ENCODE data around the gene CD55. TPM values are rescaled to one million over a fixed set of nuclear protein-coding genes. Genes with fewer than 3 reads are reported as not detected.

The CD55 gene
- total RNA-seq, 1 donor from 2014 or later: 73.1 TPM

DNA sequence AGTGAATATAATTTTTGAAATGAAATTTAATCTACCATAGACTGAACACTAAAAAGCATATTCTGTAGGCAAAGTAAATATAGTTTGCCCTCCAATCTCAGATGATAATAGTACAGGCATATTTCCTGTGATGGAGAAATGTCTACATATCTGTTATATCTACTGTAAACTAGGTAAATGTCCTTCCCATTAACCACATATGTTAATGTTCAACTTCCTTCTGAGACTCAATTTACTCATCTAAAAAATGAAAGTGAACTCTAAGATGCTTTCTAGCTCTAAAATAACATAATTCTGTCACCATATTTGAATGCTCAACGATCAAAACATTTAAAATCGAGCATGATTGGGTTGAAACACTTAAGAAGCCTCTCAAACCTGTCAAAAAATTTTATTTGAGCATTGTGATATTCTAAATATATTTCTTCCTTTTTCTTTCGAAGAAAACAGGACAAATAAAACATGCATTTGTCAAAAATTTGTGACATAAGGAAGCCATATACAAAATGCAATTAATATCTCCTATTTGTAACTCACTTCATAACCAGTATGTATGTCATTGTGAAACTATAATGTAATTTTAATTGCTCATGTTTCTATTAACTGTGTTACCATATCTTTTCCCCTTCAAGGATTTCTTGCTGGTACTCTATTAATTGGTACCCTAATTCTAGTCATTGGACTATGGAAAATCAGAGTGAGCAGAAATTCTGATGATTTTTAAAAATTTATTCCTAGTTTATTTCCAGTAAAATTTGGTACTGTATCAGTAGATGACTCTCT lies 34.2 kb downstream of the CD55 start:
- Histone ChIP-seq H3K9me3 (no peaks in the 10 kb centered on the region), H3K4me3 (no peak overlapping the region), H3K27ac (no peak overlapping the region), H3K36me3 (peaks cover 0 to 6% of the 10 kb centered on the region in 2 donors), H3K27me3 (no peaks in the 10 kb centered on the region), H3K4me1 (no peaks in the 10 kb centered on the region)
- TF ChIP-seq, protein P1, sequence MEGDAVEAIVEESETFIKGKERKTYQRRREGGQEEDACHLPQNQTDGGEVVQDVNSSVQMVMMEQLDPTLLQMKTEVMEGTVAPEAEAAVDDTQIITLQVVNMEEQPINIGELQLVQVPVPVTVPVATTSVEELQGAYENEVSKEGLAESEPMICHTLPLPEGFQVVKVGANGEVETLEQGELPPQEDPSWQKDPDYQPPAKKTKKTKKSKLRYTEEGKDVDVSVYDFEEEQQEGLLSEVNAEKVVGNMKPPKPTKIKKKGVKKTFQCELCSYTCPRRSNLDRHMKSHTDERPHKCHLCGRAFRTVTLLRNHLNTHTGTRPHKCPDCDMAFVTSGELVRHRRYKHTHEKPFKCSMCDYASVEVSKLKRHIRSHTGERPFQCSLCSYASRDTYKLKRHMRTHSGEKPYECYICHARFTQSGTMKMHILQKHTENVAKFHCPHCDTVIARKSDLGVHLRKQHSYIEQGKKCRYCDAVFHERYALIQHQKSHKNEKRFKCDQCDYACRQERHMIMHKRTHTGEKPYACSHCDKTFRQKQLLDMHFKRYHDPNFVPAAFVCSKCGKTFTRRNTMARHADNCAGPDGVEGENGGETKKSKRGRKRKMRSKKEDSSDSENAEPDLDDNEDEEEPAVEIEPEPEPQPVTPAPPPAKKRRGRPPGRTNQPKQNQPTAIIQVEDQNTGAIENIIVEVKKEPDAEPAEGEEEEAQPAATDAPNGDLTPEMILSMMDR (IDR thresholded peaks at IDR 0.05): no peak
- DNase-seq (ENCODE audit: low spot score in 2 of 2): no peak
- intact Hi-C loops (cut with DNase I): no loop called here

- intact Hi-C loops (cut with DNase I): no loop called here
- H3K27me3 ChIP-seq: no peaks in the 10 kb centered on the region
- H3K27ac ChIP-seq: no peak overlapping the region
- no peaks in the 10 kb centered on the region for H3K4me1 ChIP-seq
- no peak overlapping the region for H3K4me3 ChIP-seq
- TF ChIP-seq, protein P1 (IDR thresholded peaks at IDR 0.05): no peak
- DNase-seq (ENCODE audit: low spot score in 2 of 2): no peak
- no peaks in the 10 kb centered on the region for H3K9me3 ChIP-seq
- peaks cover 0 to 23% of the 10 kb centered on the region in 2 donors for H3K36me3 ChIP-seq
Measured at GRCh38 chr1:207361029-207361428, 39.6 kb downstream of the CD55 start.

GRCh38 chr1:207361889-207362288 lies 40.4 kb downstream of the CD55 start:
- no peak for DNase-seq (ENCODE audit: low spot score in 2 of 2)
- Histone ChIP-seq H3K27me3 (no peaks in the 10 kb centered on the region), H3K27ac (no peak overlapping the region), H3K4me3 (no peak overlapping the region), H3K4me1 (no peaks in the 10 kb centered on the region), H3K9me3 (no peaks in the 10 kb centered on the region), H3K36me3 (peaks cover 0 to 27% of the 10 kb centered on the region in 2 donors)
- intact Hi-C loops (cut with DNase I): no loop called here
- TF ChIP-seq, protein P1 (IDR thresholded peaks at IDR 0.05): no peak

DNA sequence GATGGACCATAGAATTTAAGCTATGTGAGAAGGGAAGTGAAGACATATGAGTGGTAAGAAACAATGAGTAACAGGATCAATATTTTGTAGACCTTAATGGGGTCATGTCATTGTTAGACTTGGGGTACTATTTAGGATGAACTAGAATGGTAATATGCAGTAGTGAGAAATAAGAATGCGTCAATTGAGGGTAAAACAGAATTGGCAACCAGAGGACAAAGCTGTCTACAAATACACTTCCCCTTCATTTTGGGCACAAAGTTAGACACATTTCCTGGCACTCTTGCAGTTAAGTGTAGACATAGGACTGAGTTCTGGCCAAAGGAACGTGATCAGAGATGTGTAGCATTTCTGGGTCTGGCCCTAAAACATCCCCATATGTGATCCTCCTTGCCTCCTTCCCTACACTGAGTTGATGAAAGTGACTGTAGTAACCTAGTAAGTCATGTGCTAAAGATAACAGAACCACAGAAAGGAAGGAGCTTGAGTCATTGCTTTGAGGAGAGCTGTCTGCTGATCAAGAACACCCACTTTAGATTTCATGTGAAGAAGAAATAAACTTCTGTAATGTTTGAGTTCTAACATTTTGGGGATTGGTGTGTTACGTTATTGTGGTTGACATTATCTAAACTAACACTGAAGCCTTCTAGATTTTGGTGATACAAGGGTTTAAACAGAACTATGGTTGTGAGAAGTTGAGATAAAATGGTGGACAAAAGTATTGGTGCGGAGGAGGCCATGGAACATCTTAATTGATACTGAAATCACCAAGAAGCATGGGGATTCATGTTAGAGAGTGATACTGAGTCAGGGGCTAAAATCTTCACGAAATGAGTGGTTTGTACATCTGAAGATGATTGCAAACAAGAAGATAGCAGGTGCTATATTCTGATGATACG lies 41.7 kb downstream of the CD55 start:
- no peak overlapping the region for H3K27ac ChIP-seq
- TF ChIP-seq, protein P1 (IDR thresholded peaks at IDR 0.05): no peak
- no peaks in the 10 kb centered on the region for H3K9me3 ChIP-seq
- H3K4me3 ChIP-seq: no peak overlapping the region
- no peaks in the 10 kb centered on the region for H3K4me1 ChIP-seq
- DNase-seq (ENCODE audit: low spot score in 2 of 2): no peak
- no peaks in the 10 kb centered on the region for H3K27me3 ChIP-seq
- intact Hi-C loops (cut with DNase I): no loop called here
- H3K36me3 ChIP-seq: peaks cover 0 to 27% of the 10 kb centered on the region in 2 donors

DNA sequence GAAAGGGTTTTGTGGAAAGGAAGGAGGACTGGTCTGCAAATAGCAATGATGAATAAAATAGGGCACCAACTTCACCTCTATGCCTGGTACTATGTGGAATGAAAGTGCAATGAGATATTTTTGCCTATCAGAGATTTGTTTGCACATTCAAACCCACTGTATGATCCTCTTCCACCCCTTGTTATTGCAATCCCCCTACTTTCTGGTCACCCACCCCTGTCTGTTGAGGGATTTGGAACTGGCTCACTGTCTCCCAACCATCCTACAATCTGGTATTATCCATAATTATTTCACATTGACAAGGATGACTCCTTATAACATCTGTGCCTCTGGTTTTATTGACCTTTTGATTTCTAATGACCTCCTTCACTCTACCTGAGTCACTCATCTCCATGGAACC lies 42.4 kb downstream of the CD55 start:
- TF ChIP-seq, protein P1 (IDR thresholded peaks at IDR 0.05): no peak
- Histone ChIP-seq H3K27ac (no peak overlapping the region), H3K36me3 (peaks cover 0 to 27% of the 10 kb centered on the region in 2 donors), H3K27me3 (no peaks in the 10 kb centered on the region), H3K4me1 (no peaks in the 10 kb centered on the region), H3K4me3 (no peak overlapping the region), H3K9me3 (no peaks in the 10 kb centered on the region)
- no peak for DNase-seq (ENCODE audit: low spot score in 2 of 2)
- intact Hi-C loops (cut with DNase I): no loop called here

All from ascending aorta (tissue), 2 donors.